SIG-M5 treated with dmso at 0.1 percent for 504 hours (cell line): ENCODE data around the gene TMPRSS7.

Experiments used
- DNase-seq: peaks from one replicate; lab custom pipeline; 2025; ENCODE audit not compliant: unreplicated experiment; lab: John Stamatoyannopoulos, UW

Gene TMPRSS7, protein sequence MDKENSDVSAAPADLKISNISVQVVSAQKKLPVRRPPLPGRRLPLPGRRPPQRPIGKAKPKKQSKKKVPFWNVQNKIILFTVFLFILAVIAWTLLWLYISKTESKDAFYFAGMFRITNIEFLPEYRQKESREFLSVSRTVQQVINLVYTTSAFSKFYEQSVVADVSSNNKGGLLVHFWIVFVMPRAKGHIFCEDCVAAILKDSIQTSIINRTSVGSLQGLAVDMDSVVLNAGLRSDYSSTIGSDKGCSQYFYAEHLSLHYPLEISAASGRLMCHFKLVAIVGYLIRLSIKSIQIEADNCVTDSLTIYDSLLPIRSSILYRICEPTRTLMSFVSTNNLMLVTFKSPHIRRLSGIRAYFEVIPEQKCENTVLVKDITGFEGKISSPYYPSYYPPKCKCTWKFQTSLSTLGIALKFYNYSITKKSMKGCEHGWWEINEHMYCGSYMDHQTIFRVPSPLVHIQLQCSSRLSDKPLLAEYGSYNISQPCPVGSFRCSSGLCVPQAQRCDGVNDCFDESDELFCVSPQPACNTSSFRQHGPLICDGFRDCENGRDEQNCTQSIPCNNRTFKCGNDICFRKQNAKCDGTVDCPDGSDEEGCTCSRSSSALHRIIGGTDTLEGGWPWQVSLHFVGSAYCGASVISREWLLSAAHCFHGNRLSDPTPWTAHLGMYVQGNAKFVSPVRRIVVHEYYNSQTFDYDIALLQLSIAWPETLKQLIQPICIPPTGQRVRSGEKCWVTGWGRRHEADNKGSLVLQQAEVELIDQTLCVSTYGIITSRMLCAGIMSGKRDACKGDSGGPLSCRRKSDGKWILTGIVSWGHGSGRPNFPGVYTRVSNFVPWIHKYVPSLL

DNA sequence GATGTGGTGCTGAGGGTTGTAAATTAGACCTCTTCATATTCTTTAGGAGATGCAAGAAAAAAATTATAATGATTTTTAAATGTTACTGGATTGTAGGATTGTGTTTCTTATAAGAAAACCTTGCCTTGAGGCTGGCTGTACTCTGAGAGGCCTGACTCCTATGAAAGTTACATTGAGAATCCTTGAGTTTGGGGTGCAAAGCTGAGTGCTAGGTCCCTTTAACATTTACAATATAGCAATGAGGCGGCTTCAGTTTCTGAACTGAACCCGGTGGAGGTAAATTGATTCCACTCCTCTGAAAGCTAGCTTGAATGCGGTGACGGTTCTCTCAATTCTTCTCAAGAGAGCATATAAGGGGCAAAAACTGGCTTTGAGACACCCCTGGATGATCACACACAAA is at the start of gene TMPRSS7:
Gene TMPRSS7, plus strand, starts transcription at position 301 of the 400 bp plus-strand sequence. CDS start 110 bp downstream, outside the sequence.
- DNase-seq = no peak

DNA sequence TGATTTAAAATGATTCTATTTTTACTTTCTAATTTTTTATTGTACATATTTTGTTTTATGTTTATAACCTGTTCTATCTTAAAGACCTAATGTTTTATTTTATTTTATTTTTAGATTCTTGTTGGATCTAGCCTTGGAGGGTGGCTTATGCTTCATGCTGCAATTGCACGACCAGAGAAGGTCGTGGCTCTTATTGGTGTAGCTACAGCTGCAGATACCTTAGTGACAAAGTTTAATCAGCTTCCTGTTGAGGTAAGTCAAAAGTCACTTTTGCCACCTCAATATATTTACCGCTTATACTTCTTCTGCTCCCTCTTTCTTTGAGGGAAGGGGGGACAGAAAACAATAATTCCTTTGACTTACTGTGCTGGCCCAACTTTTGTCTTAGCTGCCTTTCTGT is 47.7 kb upstream of the TMPRSS7 start:
- DNase-seq = no peak

DNA sequence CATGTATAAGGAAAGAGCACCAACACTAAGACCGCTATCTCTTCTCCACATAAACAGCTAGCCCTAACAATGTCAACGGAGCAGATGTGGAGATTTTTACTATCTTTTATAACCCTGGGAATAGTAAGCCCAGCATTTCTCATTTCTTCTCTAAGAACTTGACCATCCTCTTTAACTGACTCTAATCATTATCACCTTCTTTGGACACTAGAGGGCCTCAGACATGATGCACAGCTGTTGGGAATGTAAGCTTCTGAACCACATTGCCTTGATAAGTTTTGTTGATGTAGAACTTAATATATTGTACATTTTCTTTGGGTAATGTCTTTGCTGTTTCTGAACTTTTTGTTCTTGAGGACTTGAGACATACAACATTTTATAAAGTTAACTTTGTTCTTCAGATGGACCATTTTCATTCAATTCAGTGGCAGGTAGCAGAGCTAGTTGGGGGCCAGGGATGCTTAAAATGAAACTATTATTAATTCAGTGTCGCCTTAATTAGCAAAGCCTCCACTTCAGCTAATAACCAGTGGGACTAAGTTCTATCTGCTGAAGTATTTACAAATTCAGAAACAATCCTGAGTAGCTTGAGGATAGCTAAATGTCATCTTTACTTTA is 45.4 kb upstream of the TMPRSS7 start:
- DNase-seq = peak; percentile 67

DNA sequence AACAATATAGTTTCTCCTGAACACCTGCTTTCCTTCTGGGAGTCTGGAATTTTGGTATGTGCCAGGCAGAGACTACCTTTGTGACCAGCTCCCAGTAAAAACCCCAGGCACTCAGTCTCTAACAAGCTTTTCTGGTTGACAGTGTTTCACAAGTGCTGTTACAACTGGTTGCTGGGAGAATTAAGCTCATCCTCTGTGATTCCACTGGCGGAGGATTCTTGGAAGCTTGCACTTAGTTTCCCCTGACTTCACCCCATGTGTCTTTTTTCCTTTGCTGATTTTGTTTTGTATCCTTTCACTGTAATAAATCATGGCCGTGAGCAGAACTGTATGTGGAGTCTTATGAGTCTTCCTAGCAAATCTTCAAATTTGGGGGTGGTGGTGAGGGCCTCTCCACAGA is 41.5 kb upstream of the TMPRSS7 start:
- no peak for DNase-seq

DNA sequence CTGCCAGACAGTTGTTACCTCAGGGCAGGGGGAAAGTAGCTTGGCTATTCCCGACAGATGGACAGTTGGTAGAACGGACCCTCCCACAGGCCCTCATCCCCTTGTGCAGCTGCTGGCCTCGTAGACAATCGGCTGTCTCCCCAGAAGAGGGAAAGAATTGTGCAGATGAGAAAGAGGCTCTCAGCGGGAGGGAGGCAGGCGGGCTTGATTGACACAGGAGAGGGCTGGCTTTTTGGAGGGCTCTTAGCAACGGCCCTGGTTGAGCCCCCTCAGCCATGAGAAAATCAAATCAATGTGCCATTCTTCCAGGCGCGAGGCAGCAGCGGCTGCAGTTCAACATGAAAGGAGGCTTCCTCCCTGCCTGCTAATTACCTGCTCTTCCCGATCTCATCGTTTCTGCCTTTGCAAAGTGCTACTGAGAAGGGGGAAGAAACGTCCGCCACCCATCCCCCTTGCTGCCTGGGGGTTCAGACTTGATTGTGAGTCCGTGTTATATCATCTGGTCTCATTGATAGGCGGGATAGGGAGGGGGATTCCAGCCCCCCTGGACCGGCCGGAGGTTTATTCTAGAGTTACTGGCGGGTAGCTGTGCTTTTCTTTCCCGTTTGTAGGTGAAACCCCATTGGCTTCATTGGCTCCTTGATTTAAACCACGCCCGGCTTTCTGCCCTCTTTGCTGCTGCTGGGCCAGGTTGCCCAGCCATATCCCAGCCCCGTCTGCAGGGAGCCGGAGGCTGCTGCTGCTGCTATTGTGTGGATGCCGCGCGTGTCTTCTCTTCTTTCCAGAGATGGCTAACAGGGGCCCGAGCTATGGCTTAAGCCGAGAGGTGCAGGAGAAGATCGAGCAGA is 35.7 kb upstream of the TMPRSS7 start, which contains the start of gene TAGLN3:
Gene TAGLN3, plus strand, starts transcription at position 287 of the 848 bp plus-strand sequence. Its CDS starts 501 bp downstream, at position 788.
- DNase-seq = no peak

DNA sequence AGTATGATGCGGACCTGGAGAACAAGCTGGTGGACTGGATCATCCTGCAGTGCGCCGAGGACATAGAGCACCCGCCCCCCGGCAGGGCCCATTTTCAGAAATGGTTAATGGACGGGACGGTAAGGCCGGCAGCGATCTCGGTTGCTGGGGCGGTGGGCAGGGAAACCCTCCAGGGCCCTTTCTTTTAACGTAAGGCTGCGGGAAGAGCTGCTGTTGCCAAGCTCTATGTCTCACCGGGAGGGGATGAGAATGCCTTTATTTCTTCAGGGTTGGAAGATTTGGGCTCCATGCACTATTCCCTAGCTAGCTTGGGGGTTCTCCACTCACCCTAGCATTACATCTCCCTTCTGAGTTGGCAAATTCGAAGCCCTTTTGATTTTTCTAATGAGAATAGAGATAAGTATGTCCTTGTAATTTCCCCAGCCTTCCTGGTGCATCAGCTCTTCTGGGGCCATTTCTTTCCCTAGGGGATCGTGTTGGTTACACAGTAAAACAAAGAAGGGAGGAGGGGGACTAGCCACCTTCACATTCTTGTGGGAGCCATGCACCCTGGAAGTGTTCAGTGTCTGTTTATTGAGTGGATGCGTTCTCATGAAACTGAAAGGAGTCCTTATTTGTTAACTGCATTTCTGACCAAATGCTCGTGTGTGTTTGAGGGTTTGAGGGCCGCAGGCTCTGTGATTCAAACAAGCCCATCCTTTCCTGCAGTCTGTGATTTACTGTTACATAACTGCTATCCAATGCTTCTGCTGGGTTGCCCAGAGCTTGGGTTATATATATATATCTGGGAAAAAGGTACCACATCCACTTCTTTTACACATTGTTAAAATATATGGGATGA is 34.8 kb upstream of the TMPRSS7 start:
- DNase-seq = no peak

DNA sequence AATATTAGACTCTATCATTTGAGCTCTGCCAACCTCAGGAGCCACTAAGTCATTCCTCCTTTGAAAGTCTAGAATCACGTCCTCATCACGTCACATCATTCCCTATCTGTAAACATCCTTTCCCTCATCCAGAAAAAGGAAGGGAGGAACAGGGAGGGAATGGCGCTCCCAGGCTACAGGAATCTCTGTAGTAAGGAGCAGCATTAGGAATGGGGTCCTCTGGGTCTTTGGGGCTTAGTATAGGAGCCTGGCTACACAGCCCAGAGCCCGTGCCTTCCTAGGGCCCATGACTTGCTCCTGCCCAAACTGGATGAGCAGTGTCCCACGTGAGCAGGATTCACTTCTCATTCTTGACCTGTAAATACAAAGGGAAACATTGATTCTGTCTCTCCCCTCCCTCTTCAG is 34.2 kb upstream of the TMPRSS7 start:
- no peak for DNase-seq

DNA sequence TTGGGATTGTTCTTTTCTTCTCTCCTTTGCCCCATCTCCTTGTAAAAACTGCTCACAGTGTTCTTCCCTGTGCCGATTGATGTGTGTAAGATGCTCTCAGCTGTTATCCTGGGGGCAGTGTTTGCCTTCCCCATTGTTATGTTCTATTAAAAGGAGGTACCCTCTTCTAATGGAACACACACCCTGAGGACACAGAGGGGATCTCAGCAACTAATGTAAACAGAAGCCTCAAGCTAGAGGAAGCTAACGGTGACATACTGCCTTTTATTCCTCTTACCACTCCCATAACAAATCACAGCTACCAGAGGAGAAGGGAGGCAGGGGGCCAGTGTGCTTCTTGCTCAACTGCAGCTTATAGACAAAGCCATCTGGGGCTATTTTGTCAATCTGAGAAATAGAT is 33.6 kb upstream of the TMPRSS7 start:
- DNase-seq = no peak

DNA sequence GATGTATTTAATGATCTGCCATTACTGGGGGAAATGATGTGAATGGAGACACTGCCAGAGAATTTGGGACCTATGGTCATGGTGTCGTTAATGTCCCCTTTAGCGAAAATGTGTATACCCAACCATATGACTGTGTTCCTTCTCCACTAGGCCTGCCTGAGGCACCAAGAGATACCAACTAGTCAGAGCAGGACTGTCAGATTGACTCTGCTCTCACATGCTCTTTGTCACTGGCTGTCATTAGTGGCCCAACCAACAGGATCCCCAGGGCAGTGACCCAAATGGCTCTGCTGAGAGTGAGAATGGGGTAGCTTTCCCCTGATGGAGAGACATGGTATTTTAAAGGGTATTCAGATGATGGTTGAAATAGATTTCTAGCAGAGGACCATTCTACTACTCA is 33.0 kb upstream of the TMPRSS7 start:
- DNase-seq = no peak

DNA sequence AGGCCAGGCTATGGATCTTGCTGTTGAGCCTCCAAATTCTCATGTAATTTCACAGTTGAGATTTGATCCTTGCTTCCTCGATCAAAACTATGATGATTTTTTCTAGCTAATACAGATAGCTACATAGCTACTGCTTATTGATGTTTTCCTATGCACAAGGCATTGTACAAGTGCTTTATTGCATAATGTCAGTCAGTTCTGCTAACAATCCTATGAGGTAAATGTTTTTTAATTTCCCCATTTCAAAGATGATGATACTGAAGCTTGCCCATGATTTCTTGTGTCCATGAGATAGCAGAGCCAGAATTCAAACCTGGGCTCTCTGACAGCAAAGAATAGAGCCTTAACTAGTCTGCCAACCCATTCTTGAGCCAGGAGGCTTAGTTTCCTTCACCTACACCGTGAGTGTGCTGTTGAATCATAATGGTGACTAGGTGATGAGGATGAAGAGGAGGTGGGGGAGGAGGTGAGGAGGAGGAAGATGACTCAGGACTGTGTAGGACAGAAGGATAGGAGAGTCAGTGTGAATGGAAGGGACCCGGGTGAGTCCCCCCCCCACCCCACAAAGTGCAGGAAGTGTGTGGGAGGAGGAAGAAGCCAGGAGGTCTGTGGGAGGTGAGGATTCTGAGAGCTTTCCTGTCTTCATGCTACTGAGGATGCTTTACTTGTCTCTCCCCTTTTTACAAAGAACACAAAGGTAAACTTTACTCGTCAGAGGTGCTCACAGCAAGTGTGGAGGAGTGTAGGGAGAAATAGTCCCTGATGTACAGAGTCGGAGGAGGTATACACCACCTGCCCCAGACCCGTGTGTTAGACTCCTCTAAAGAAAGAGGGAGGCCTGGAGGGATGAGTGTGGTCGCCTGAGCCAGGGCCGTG is 32.2 kb upstream of the TMPRSS7 start:
- DNase-seq = no peak

DNA sequence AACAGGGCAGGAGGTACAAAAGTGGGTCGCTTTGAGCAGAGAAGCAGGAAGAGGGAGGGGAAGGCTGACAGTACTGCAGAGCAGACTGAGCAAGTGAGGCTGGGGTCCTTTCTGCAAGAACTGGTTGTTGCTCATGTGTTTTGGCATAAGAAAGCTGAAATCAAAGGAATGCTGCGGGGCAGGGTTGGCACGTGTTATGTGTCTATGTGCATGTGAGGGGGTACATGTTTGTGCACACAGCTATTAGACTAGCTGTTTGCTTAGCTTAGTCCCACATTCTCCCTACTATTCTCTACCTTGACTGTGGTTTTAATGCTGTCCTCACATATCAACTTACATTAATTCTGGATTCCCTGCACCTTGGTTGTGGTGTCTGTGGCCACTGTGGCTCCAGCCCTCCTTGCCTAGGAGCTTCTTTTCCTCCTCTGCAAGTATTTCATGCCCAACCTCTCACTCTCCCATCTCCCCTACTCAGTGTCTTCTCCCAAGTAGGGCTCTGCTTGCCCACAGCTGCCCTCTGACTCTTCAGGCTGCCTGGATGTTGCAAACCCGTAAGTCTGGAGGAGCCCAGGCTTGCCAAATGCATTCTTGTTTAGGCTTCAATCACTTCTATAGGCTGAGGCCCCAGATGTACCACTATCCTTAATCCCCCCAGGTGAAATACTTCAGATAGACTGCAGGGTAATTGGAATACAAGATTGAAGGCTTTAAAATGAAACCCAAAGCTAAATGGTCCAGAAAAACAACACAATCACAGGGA is 31.0 kb upstream of the TMPRSS7 start:
- no peak for DNase-seq

DNA sequence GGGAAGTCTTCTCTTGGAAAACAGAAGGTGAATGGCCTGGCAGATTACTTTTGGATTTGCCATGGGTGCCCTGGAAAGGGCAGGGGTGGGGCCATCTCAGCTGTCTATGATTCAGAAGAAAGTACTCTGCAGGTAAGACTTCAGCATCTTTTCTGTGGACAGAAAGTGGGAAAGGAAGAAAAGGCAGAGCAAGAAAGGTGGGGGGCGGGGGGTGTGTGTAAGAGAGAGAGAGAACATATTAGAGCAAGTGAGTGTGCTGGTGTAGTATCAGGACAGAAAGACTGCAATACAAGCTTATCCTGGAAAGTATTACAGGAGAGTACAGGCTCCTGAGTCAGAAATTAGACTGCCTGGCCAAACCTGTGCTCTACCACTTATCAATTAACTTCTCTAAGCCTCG is 30.3 kb upstream of the TMPRSS7 start:
- DNase-seq = no peak

DNA sequence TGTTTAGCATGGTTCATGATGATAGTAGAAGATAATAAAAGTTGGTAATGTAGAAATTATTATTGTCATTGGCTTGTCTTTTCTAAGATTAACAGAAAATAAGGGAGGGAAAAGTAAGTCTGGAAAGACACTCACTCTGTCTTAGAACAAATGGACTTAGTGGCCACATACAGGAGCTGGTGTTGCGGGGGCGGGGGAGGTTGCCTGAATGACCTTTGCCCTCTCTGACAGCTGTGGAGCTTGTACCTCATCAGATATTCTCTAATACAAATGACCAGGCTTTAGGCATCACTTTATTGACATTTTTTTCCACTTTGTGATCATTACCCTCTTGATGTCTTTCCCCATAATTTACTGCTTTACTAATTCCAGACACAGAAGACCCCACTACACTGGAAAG is 29.9 kb upstream of the TMPRSS7 start:
- no peak for DNase-seq

DNA sequence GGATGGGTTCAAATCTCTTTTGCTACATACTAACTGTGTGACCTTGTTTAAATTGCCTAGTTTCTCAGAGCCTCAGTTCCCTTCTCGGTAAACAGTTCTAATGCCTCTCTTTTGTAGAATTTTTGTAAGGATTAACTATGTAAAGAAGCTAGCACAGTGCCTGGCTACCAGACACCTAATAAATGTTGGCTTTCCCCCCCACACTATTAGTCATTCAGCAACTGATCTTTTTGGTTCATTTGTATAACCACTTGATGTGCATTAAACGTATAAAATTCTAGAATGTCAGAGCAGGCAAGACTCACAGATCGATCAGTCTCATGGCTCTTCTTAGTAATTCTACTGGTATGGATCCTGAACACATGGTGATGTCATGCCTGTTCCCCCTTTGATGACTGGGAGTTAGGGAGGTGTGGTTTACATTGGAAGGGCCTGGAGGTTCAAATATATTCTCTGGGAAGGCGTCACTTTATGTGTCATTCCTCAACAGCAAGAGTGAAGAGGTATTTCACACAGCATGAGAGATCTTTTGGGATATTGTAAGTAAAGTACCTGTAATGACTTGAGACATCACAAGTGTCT is 29.4 kb upstream of the TMPRSS7 start:
- DNase-seq = no peak

DNA sequence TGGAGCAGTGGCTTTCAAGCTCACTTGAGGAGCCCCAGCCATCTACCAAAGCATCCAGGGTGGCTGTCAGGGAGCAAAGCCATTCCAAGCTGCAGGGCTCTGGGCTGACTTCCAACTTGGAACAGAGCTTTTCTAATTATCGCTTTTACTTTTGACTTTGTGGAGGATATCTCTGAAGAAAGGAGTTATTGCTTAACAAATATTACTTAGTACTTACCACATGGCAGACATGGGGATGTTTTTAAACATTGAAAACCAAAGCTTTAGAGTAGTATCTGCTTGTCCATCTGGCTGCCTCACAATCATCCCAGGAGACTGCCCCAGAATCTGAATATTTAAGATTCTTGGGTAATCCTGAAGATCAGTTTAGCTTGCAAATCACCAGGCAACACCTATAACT is 26.9 kb upstream of the TMPRSS7 start:
- no peak for DNase-seq

DNA sequence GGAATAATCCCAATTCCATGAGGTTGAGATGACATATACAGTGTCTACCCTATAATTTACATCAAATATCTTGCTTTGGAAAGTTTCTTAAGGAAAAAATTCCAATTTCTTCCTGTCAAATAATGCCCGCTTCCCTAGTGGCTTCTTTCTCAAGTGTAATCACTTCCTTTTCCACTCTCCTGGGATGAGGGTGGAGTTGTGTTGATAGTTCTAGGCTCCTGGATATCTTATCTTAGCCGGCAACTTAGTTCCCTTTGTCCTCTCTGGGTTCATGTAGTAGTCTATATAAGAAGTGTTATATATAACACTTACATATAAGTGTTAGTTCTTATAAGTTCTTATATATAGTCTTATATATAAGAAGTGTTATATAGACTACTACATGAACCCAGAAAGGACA is 24.9 kb upstream of the TMPRSS7 start:
- no peak for DNase-seq

DNA sequence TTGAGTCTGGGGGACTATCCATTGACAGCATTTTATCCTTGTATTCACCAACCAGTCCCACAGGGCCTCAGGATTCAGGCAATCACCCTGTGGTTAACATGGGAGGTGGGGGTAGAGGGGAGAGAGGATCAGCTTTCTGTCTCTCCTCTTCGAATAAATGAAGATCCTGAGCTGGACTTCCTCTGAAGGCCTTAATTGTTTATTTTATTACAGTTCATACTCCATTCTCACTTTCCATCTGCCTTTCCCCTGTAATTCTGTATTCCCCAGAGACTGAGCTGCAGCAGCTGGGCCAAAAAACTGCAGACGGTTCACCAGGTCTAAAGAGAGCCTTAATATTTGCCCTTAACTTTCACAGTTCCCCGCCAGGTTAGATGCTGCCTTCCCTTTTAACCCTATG is 23.9 kb upstream of the TMPRSS7 start:
- no peak for DNase-seq
